ENCODE results near the gene TRIM28. TPM values are rescaled to one million over a fixed set of nuclear protein-coding genes. Genes with fewer than 3 reads are reported as not detected.

The TRIM28 gene
- total and polyA plus RNA-seq, 7 donors: 84.8 to 236 (median 201) TPM

DNA sequence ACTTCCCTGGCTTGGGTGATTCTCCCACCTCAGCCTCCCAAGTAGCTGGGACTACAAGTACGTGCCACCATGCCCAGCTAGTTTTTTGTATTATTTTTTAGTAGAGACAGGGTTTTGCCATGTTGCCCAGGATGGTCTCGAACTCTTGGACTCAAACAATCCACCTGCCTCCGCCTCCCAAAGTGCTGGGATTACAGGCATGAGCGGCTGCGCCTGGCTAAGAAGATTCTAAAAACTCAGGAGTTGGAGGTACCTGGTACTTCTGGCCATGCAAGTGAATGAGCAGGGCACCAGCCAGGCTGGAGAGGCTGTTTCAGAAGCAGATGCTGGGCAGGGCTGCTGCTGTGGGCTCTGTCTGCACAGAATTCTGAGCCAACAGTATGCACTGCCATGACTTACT is 23.1 kb downstream of the TRIM28 start:
- Histone ChIP-seq H3K27ac (no peak overlapping the region), H3K4me1 (peaks cover 0 to 23% (median 20%) of the 10 kb centered on the region in 4 donors), H3K36me3 (peaks cover 0 to 44% (median 9%) of the 10 kb centered on the region in 4 donors), H3K9me3 (no peaks in the 10 kb centered on the region), H3K4me3 (no peak overlapping the region), H3K27me3 (no peaks in the 10 kb centered on the region)
- no peak for DNase-seq
- WGBS, 2 donors: 97 to 98% methylated on average over 5 of the region's 5 CpGs
- intact Hi-C loops (cut with DNase I): no loop called here
- TF ChIP-seq, protein P1, sequence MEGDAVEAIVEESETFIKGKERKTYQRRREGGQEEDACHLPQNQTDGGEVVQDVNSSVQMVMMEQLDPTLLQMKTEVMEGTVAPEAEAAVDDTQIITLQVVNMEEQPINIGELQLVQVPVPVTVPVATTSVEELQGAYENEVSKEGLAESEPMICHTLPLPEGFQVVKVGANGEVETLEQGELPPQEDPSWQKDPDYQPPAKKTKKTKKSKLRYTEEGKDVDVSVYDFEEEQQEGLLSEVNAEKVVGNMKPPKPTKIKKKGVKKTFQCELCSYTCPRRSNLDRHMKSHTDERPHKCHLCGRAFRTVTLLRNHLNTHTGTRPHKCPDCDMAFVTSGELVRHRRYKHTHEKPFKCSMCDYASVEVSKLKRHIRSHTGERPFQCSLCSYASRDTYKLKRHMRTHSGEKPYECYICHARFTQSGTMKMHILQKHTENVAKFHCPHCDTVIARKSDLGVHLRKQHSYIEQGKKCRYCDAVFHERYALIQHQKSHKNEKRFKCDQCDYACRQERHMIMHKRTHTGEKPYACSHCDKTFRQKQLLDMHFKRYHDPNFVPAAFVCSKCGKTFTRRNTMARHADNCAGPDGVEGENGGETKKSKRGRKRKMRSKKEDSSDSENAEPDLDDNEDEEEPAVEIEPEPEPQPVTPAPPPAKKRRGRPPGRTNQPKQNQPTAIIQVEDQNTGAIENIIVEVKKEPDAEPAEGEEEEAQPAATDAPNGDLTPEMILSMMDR (IDR thresholded peaks at IDR 0.05): no peak
- TF ChIP-seq EP300 (IDR thresholded peaks at IDR 0.05) (no peak), POLR2AphosphoS5 (IDR thresholded peaks at IDR 0.05) (no peak), POLR2A (IDR thresholded peaks at IDR 0.05) (no peak)

DNA sequence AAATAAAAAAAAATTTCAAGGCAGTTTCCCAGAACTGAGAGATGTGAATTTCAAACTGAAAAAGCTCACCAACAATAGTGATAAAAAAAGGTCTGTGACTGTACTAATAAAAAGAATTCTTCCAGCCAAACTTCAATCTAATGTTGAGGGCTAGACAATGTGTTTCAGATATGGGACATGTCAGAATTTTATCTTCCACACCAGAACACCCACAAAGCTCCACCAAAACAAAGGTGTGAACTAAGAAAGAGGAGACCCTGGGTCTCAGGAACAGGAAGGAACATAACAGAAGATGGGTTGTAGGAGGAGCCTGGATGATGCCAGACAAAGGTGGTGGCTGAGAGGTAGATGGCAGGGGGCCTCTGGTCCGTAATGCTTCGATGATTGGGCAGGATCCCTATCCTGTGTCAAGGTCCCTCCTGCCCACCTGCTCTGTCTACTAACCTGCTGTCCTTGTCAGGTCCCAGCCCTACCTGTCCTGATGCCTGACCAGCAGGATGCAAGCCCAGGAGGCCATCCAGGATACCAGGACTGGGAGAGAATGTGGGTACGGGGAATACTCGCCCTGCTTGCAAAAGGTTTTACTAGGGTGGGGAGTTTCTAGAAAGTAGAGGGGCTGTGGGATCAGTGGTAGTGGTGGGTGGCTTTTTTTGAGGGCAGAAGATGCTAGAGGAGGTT is 24.7 kb downstream of the TRIM28 start:
- peaks cover 0 to 44% (median 9%) of the 10 kb centered on the region in 4 donors for H3K36me3 ChIP-seq
- DNase-seq: peak; percentile 48
- H3K4me1 ChIP-seq: peaks cover 0 to 14% (median 10%) of the 10 kb centered on the region in 4 donors
- TF ChIP-seq EP300 (IDR thresholded peaks at IDR 0.05) (no peak), POLR2A (IDR thresholded peaks at IDR 0.05) (no peak), POLR2AphosphoS5 (IDR thresholded peaks at IDR 0.05) (no peak)
- TF ChIP-seq, protein P1 (IDR thresholded peaks at IDR 0.05): no peak
- no peaks in the 10 kb centered on the region for H3K27me3 ChIP-seq
- no peaks in the 10 kb centered on the region for H3K9me3 ChIP-seq
- WGBS, 2 donors: 94 to 95% methylated on average over 4 of the region's 4 CpGs
- no peak overlapping the region for H3K27ac ChIP-seq
- intact Hi-C loops (cut with DNase I): no loop called here
- no peak overlapping the region for H3K4me3 ChIP-seq

DNA sequence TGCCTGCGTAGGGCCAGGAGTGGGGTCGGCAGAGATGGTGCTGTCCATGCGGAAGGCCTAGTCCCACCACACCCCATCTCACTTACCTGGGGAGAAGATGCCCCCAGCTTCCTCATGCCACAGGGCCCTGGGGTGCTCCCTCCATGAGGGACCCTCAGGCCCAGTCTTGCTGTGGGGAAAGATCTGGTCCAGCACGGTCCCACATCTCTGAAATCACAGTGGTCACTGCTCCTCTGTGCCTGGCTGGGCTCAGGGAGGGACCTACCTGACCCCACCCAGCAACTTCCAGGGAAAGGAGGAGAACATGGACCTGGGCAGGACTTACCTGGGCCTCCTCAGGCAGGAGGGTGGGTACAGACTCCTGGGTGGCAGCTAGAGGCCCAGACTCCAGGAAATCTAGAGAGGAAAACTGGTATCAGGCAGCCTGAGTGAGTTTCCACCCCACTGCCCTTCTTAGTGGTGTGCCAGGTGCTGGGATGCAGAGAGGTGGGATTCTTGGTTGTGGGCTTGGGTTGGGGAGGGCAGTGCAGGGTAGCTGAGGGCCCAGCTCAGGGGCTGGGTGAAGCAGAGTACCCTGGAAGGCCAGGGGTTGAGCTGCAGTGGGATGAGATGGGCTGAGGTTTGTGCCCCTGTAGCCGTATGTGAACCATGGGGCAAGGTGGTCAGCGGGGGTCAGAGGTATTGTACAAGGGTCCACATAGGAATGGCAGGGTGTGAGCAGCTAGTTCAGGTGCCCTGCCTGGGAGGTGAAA is 25.5 kb downstream of the TRIM28 start:
- TF ChIP-seq, protein P1 (IDR thresholded peaks at IDR 0.05): no peak
- Histone ChIP-seq H3K4me1 (peaks cover 0 to 20% (median 16%) of the 10 kb centered on the region in 4 donors), H3K27me3 (no peaks in the 10 kb centered on the region), H3K9me3 (no peaks in the 10 kb centered on the region), H3K27ac (no peak overlapping the region), H3K36me3 (peaks cover 0 to 44% (median 9%) of the 10 kb centered on the region in 4 donors), H3K4me3 (no peak overlapping the region)
- peak; percentile 50 for DNase-seq
- intact Hi-C loops (cut with DNase I): no loop called here
- WGBS, 2 donors: 96% methylated on average over 6 of the region's 6 CpGs

DNA sequence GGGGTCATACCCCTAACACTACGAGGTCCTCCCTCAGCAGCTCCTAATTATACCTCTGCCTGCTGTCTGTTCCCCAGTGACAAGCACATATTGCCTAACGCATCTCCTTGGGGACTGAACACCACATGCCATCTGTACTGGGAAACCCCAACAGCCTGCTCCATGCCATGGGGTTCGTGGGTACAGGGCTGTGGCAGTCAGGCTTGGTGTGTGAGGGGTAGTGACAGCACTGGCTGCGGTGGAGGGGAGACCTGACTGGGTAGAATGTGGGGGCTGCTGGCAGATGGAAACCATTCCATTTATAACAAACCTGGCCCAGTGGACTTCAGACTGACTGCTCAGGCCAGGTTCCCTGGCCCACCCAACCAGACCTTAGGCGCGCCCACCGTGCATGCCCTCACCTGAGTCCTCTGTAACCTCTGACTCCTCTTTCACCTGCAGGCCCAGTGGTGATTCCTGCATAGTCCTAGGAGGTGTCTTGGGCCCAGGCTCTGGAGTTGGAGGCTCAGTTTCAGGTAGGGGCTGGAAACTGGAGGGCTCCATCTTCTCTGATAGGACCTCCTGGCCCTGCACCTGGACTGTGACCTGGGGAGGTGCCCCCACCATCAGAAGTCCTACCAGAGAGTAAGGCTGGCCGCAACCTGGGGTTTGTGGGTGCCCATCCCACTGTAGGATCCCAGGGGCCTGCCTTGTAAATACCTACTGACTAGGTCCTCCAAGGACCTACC is 26.2 kb downstream of the TRIM28 start:
- no peak overlapping the region for H3K4me3 ChIP-seq
- 89% methylated on average over 8 of the region's 8 CpGs for WGBS, 2 donors
- H3K27ac ChIP-seq: no peak overlapping the region
- TF ChIP-seq POLR2A (IDR thresholded peaks at IDR 0.05): no peak
- TF ChIP-seq EP300 (IDR thresholded peaks at IDR 0.05): no peak
- no peak for TF ChIP-seq POLR2AphosphoS5 (IDR thresholded peaks at IDR 0.05)
- TF ChIP-seq, protein P1 (IDR thresholded peaks at IDR 0.05): no peak
- H3K27me3 ChIP-seq: no peaks in the 10 kb centered on the region
- H3K4me1 ChIP-seq: peaks cover 0 to 23% (median 20%) of the 10 kb centered on the region in 4 donors
- H3K9me3 ChIP-seq: no peaks in the 10 kb centered on the region
- peak; percentile 58 for DNase-seq
- intact Hi-C loops (cut with DNase I): no loop called here
- H3K36me3 ChIP-seq: peaks cover 0 to 44% (median 9%) of the 10 kb centered on the region in 4 donors
